ENCODE measurements around the gene PALM3.

Gene PALM3

GRCh38 chr19:14061751-14062557 lies at the start of gene PALM3:
PALM3 (minus strand) TSS chr19:14062076; CDS start chr19:14061980, 96 bp downstream.
- no peak for FAIRE-seq

- FAIRE-seq: no peak
Measured at GRCh38 chr19:14111486-14111885, 49.6 kb upstream of the PALM3 start.

- FAIRE-seq: no peak
Measured at GRCh38 chr19:14110650-14111049, 48.8 kb upstream of the PALM3 start.

GRCh38 chr19:14107581-14108461 lies 45.9 kb upstream of the PALM3 start:
- no peak for FAIRE-seq

- no peak for FAIRE-seq
Measured at GRCh38 chr19:14106840-14107239, 45.0 kb upstream of the PALM3 start.

GRCh38 chr19:14105680-14106079 lies 43.8 kb upstream of the PALM3 start:
- FAIRE-seq: no peak

- FAIRE-seq: no peak
Measured at GRCh38 chr19:14103310-14103709, 41.4 kb upstream of the PALM3 start.

- FAIRE-seq: no peak
Measured at GRCh38 chr19:14102756-14103155, 40.9 kb upstream of the PALM3 start.

- no peak for FAIRE-seq
Measured at GRCh38 chr19:14102102-14102696, 40.3 kb upstream of the PALM3 start.

GRCh38 chr19:14101003-14101545 lies 39.2 kb upstream of the PALM3 start:
- FAIRE-seq: no peak

- no peak for FAIRE-seq
Measured at GRCh38 chr19:14097532-14098151, 35.8 kb upstream of the PALM3 start.

GRCh38 chr19:14096272-14096992 lies 34.6 kb upstream of the PALM3 start:
- FAIRE-seq: no peak

GRCh38 chr19:14094854-14095253 lies 33.0 kb upstream of the PALM3 start:
- no peak for FAIRE-seq

- no peak for FAIRE-seq
Measured at GRCh38 chr19:14093117-14093823, 31.4 kb upstream of the PALM3 start.

GRCh38 chr19:14091813-14092462 lies 30.1 kb upstream of the PALM3 start:
- no peak for FAIRE-seq

GRCh38 chr19:14091081-14091812 lies 29.4 kb upstream of the PALM3 start:
- FAIRE-seq: no peak

- no peak for FAIRE-seq
Measured at GRCh38 chr19:14090509-14091080, 28.7 kb upstream of the PALM3 start, which contains the start of gene SAMD1. SAMD1 (minus strand) TSS chr19:14090751.

- no peak for FAIRE-seq
Measured at GRCh38 chr19:14089662-14090508, 28.0 kb upstream of the PALM3 start.

- no peak for FAIRE-seq
Measured at GRCh38 chr19:14089412-14089661, 27.5 kb upstream of the PALM3 start.
